Liver (tissue), 9 donors: ENCODE measurements around the gene DENR. TPM values are rescaled to one million over a fixed set of nuclear protein-coding genes. Genes with fewer than 3 reads are reported as not detected.
A peak's percentile ranks its signal among the peaks of the same experiment; 100 is the strongest.
"Not testable (repeated sequence)": the region's sequence is repeated elsewhere in the genome, so short reads cannot be mapped to it uniquely, and the experiment has no call there.

Experiments used
- DNase-seq: peaks from one replicate; pipeline ENCODE4 v3.0.0-alpha.2; 2017; ENCODE audit warnings: low spot score
- H3K27ac ChIP-seq, 2 donors: one replicate each; pipeline ENCODE4 v1.7.0; 2013; ENCODE audit warnings: inconsistent platforms in 2 of 2, low read length in 2 of 2, control low read depth in 1 of 2, low read depth in 1 of 2, mild to moderate bottlenecking in 1 of 2
- H3K27me3 ChIP-seq, 4 donors: one replicate each; pipeline versions ENCODE4 v1.6.1 to v1.7.0; 2013; ENCODE audit warnings: low read length in 3 of 4, inconsistent platforms in 1 of 4, mild to moderate bottlenecking in 1 of 4, moderate library complexity in 1 of 4; ENCODE audit not compliant: control insufficient read depth in 4 of 4, insufficient read depth in 4 of 4
- H3K36me3 ChIP-seq, 4 donors: one replicate each; pipeline versions ENCODE4 v1.6.1 to v1.7.0; 2013; ENCODE audit warnings: low read length in 3 of 4, mild to moderate bottlenecking in 3 of 4, low read depth in 1 of 4, moderate library complexity in 1 of 4; ENCODE audit not compliant: control insufficient read depth in 4 of 4, insufficient read depth in 3 of 4
- H3K4me1 ChIP-seq, 4 donors: one replicate each; pipeline versions ENCODE4 v1.6.1 to v1.7.0; 2013; ENCODE audit warnings: low read length in 3 of 4, mild to moderate bottlenecking in 3 of 4, moderate library complexity in 1 of 4; ENCODE audit not compliant: control insufficient read depth in 4 of 4, insufficient read depth in 4 of 4
- H3K4me3 ChIP-seq, 3 donors: one replicate each; pipeline versions ENCODE4 v1.6.1 to v1.7.0; 2013; ENCODE audit warnings: low read length in 3 of 3, control low read depth in 1 of 3, low read depth in 1 of 3, mild to moderate bottlenecking in 1 of 3
- H3K9ac ChIP-seq, 2 donors: one replicate each; pipeline ENCODE4 v1.7.0; 2013; ENCODE audit warnings: low read length in 2 of 2, mild to moderate bottlenecking in 2 of 2, moderate library complexity in 2 of 2, control low read depth in 1 of 2, low read depth in 1 of 2
- H3K9me3 ChIP-seq, 4 donors: one replicate each; pipeline versions ENCODE4 v1.6.1 to v1.7.0; 2013; ENCODE audit warnings: low read length in 3 of 4; ENCODE audit not compliant: control insufficient read depth in 4 of 4
- ATF3 ChIP-seq: IDR thresholded peaks from 2 replicates; pipeline ENCODE4 v1.6.1; 2016; ENCODE audit warnings: antibody characterized with exemption
- CTCF ChIP-seq: fragments of 150-350 bp; IDR thresholded peaks from 2 replicates; pipeline ENCODE4 v1.5.1; 2017; ENCODE audit warnings: improper control_type of control experiment, low read depth, low read length; ENCODE audit not compliant: missing input control
- EGR1 ChIP-seq, 2 donors: IDR thresholded peaks; 2 replicates each; pipeline ENCODE4 v1.6.1; 2016 to 2018; ENCODE audit warnings: antibody characterized with exemption in 2 of 2, low read depth in 2 of 2
- FOXA1 ChIP-seq: IDR thresholded peaks from 2 replicates; pipeline ENCODE4 v1.6.1; 2016; ENCODE audit warnings: antibody characterized with exemption
- FOXA2 ChIP-seq: IDR thresholded peaks from 2 replicates; pipeline ENCODE4 v1.6.1; 2016; ENCODE audit warnings: antibody characterized with exemption
- GABPA ChIP-seq, 2 donors: IDR thresholded peaks in 1 of 2; conservative IDR thresholded peaks in 1 of 2; 2 replicates each; pipeline ENCODE4 v1.6.1; 2016; ENCODE audit warnings: antibody characterized with exemption in 2 of 2, mild to moderate bottlenecking in 1 of 2, moderate library complexity in 1 of 2
- HNF4A ChIP-seq, 2 donors: conservative IDR thresholded peaks; 2 replicates each; pipeline ENCODE4 v1.6.1; 2016; ENCODE audit warnings: antibody characterized with exemption in 2 of 2, mild to moderate bottlenecking in 2 of 2
- HNF4G ChIP-seq: IDR thresholded peaks from 2 replicates; pipeline ENCODE4 v1.6.1; 2016; ENCODE audit warnings: antibody characterized with exemption
- JUND ChIP-seq, 2 donors: IDR thresholded peaks; 2 replicates each; pipeline ENCODE4 v1.6.1; 2016; ENCODE audit warnings: antibody characterized with exemption in 2 of 2
- MAX ChIP-seq: IDR thresholded peaks from 2 replicates; pipeline ENCODE4 v1.6.1; 2016; ENCODE audit warnings: antibody characterized with exemption
- NR2F2 ChIP-seq: IDR thresholded peaks from 2 replicates; pipeline ENCODE4 v1.6.1; 2016; ENCODE audit warnings: antibody characterized with exemption
- RAD21 ChIP-seq, 2 donors: IDR thresholded peaks; 2 replicates each; pipeline ENCODE4 v1.6.1; 2016; ENCODE audit warnings: antibody characterized with exemption in 2 of 2, mild to moderate bottlenecking in 2 of 2
- REST ChIP-seq: IDR thresholded peaks from 2 replicates; pipeline ENCODE4 v1.6.1; 2016; ENCODE audit warnings: antibody characterized with exemption, mild to moderate bottlenecking
- RXRA ChIP-seq, 2 donors: IDR thresholded peaks; 2 replicates each; pipeline ENCODE4 v1.6.1; 2017 to 2018; ENCODE audit warnings: antibody characterized with exemption in 2 of 2, mild to moderate bottlenecking in 1 of 2
- SP1 ChIP-seq: IDR thresholded peaks from 2 replicates; pipeline ENCODE4 v1.6.1; 2018; ENCODE audit warnings: antibody characterized with exemption, mild to moderate bottlenecking
- TAF1 ChIP-seq: conservative IDR thresholded peaks from 2 replicates; pipeline ENCODE4 v1.6.1; 2016; ENCODE audit warnings: antibody characterized with exemption, mild to moderate bottlenecking
- YY1 ChIP-seq: IDR thresholded peaks from 2 replicates; pipeline ENCODE4 v1.6.1; 2016; ENCODE audit warnings: antibody characterized with exemption, mild to moderate bottlenecking
- ZBTB33 ChIP-seq: IDR thresholded peaks from 2 replicates; pipeline ENCODE4 v1.6.1; 2016; ENCODE audit warnings: antibody characterized with exemption
- WGBS: extraction: QIAGEN DNeasy Blood & Tissue Kit; methylation state at CpG from one replicate; pipeline ENCODE4 v1.1.7; 2013; 5-methylcytosine and 5-hydroxymethylcytosine counted together
- polyA plus RNA-seq, 2 donors: library from polyadenylated mRNA; stranded (reverse) in 1 of 2; unstranded in 1 of 2; fragments of 200-250 nt in 1 of 2; fragments of >200 nt in 1 of 2; fragmentation: Nextera tagmentation in 1 of 2; extraction: Ambion mirVana in 1 of 2; gene quantifications; one replicate each; pipeline versions ENCODE4 v1.2.1 to v1.2.3, GENCODE V29; 2013 to 2015
- total RNA-seq, 2 donors: library from RNA; depleted of rRNA; stranded (reverse); fragments of >200 nt; gene quantifications; one replicate each; pipeline ENCODE4 v1.2.3, GENCODE V29; 2014
- donor health status: healthy.
- donor health status: healthy.
- donor health status: healthy.
- donor health status: healthy.
- donor health status: healthy.

Gene DENR
- total and polyA plus RNA-seq, 4 donors: 10.9 to 17.7 (median 15.8) TPM

GRCh38 chr12:122750781-122751515 is 1.7 kb upstream of the DENR start:
- H3K27ac ChIP-seq, H3K9ac ChIP-seq, H3K4me3 ChIP-seq, H3K9me3 ChIP-seq, DNase-seq, H3K27me3 ChIP-seq: not testable (repeated sequence)
- peaks cover 0 to 18% (median 9%) of the 10 kb centered on the region in 4 donors for H3K4me1 ChIP-seq
- H3K36me3 ChIP-seq: peaks cover 0 to 11% (median under 1%) of the 10 kb centered on the region in 4 donors
- 84% methylated on average over 17 of the region's 17 CpGs for WGBS

- H3K27me3 ChIP-seq: no peaks in the 10 kb centered on the region
- WGBS: 9% methylated on average over 5 of the region's 5 CpGs
- DNase-seq: no peak
Measured at GRCh38 chr12:122753319-122753650, 661 bp downstream of the DENR start.

GRCh38 chr12:122754790-122755189 is 2.2 kb downstream of the DENR start:
- 94% methylated on average over 1 of the region's 1 CpG for WGBS
- Histone ChIP-seq H3K9ac (no peak overlapping the region), H3K9me3 (no peaks in the 10 kb centered on the region), H3K36me3 (peaks cover 6 to 26% (median 16%) of the 10 kb centered on the region in 4 donors), H3K4me3 (no peak overlapping the region), H3K4me1 (peaks cover 0 to 18% (median 9%) of the 10 kb centered on the region in 4 donors), H3K27ac (no peak overlapping the region), H3K27me3 (no peaks in the 10 kb centered on the region)
- DNase-seq: no peak
- TF ChIP-seq YY1: no peak
- no peak for TF ChIP-seq GABPA (IDR thresholded peaks at IDR 0.05 in 1 of 2, conservative IDR thresholded peaks at IDR 0.05 in 1 of 2)
- no peak for TF ChIP-seq MAX
- no peak for TF ChIP-seq CTCF
- TF ChIP-seq HNF4A (conservative IDR thresholded peaks at IDR 0.05): no peak
- no peak for TF ChIP-seq JUND (IDR thresholded peaks at IDR 0.05)
- TF ChIP-seq HNF4G: no peak
- no peak for TF ChIP-seq RXRA (IDR thresholded peaks at IDR 0.05)
- TF ChIP-seq TAF1: no peak
- no peak for TF ChIP-seq ATF3
- TF ChIP-seq SP1: no peak
- no peak for TF ChIP-seq FOXA2
- TF ChIP-seq REST: no peak
- no peak for TF ChIP-seq RAD21 (IDR thresholded peaks at IDR 0.05)
- TF ChIP-seq EGR1 (IDR thresholded peaks at IDR 0.05; ENCODE audit: low read depth in 2 of 2): no peak
- TF ChIP-seq FOXA1: no peak
- TF ChIP-seq ZBTB33: no peak
- no peak for TF ChIP-seq NR2F2

More at GRCh38 chr12:122753319-122753650, 661 bp downstream of the DENR start:
- Histone ChIP-seq H3K4me1 (peaks cover 0 to 18% (median 9%) of the 10 kb centered on the region in 4 donors), H3K27ac (peak overlapping the region; percentile 40 to 83), H3K36me3 (peaks cover 6 to 22% (median 13%) of the 10 kb centered on the region in 4 donors), H3K4me3 (peak overlapping the region; percentile 78 to 81 (median 80)), H3K9me3 (no peaks in the 10 kb centered on the region), H3K9ac (peak overlapping the region; percentile 78 to 92)
- TF ChIP-seq MAX (no peak), HNF4G (no peak), HNF4A (conservative IDR thresholded peaks at IDR 0.05) (no peak), TAF1 (no peak), SP1 (no peak)
